GM18873 (cell line): ENCODE data around the gene GPALPP1.
"Not testable (repeated sequence)": the region's sequence is repeated elsewhere in the genome, so short reads cannot be mapped to it uniquely, and the experiment has no call there.

ENCODE experiments used
- ATAC-seq: cut with Tn5 transposase; IDR thresholded peaks from one replicate; pipeline ENCODE4 v1.9.1; 2021; ENCODE audit warnings: mild to moderate bottlenecking, moderate library complexity, moderate number of reproducible peaks; ENCODE audit not compliant: unreplicated experiment, low FRiP score

GPALPP1 gene

DNA sequence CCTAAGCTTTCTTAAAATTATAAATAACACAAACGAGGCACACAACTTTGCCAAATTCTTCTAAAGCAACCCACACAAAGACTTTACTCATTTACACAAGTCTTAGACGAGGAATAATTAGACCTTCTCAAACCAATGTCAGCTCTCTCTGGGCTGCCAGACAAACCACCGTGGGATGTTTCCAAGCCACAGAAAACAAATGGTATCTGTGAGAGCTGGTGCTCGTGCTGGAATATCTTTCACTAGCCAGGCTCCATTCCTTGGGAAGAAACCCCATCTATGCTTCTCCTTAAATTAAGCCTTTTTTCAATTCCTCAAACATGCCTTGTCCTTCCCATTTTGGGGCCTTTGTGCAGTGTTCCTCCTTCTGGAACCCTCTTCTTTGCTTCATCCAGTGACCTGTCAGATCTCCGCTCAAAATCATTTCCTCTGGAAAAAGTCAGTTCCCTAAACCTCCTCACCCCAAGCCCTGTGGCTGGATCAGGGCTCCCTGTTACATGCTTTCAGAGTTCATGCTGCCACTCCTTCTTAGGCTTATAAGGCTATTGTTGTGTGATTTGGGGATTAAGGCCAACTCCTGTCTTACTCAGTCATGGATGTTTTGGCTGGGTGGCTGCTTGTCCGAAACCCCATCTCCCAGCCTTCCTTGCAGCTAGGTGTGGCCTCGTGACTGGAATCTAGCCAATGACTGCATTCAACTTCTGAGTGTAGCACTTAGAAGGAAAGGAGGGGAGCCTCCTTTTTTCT, 66.7 kb downstream of the GPALPP1 start:
- ATAC-seq = no peak

DNA sequence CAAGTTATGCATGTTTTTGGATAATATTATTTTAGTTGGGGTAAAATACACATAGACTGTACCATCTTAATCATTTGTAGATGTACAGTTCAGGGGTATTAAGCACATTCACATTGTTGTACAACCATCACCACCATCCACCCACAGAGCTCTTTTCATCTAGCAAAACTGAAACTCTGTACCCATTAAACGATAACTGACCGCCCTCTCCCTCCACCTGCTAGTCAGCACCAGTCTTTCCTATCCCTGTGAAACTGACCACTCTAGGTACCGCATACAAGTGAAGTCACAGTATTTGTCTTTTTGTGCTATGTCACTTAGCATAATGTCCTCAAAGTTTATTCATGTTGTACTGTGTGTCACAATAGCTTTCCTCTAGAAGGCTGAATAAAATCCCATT, 70.7 kb downstream of the GPALPP1 start:
- ATAC-seq = no peak

DNA sequence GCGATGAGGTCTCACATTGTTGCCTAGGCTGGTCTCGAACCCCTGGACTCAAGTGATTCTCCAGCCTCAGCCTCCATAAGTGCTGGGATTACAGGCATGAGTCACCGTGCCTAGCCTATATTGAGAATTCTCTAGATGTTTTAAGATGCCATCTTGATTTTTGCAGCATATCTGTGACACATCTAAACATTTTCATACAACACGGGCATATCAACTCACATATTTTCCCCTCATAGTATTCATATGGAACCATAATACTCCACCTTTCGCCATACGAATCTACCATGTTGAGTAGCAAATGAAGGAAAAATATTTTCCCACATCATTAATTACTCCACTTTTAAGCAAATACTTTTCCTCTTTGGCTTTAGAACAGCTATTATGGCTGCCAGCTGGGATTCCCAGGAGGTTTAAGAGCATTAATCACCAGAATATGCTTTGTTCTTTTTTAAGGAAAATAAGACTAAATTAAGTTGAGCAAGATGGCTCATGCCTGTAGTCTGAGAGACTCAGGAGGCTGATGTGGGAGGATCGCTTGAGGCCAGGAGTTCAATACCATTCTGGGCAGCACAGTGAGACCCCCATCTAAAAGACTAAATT, 74.0 kb downstream of the GPALPP1 start:
- no peak for ATAC-seq

DNA sequence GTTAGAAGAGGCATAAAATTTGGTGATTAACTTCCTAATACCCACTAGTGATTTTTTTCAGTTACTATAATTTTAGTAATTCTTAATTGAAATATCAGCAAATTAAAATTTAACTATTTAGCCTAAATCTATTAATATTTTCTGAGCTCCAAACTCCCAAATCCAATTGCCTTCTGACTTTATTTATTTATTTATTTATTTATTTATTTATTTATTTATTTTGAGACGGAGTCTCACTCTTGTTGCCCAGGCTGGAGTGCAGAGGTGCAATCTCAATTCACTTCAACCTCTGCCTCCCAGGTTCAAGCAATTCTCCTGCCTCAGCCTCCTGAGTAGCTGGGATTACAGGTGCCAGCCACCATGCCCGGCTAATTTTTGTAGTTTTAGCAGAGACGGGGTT, 74.6 kb downstream of the GPALPP1 start:
- ATAC-seq = not testable (repeated sequence)

DNA sequence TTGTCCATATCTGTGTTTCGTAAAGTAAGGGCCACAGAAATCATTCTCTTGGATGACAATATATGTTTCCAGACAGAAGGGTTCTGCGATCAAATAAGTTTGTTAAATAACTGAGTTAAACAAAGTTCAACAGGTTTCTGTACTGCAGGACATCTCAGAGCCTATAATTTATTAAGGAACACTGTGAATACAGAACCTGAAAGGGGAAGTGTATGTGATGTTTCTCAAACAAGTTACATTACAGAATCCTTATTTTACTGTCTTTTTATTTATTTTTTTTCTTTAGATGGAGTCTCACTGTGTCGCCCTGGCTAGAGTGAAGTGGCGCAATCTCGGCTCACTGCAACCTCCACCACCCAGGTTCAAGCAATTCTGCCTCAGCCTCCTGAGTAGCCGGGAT, 75.6 kb downstream of the GPALPP1 start:
- ATAC-seq = no peak

DNA sequence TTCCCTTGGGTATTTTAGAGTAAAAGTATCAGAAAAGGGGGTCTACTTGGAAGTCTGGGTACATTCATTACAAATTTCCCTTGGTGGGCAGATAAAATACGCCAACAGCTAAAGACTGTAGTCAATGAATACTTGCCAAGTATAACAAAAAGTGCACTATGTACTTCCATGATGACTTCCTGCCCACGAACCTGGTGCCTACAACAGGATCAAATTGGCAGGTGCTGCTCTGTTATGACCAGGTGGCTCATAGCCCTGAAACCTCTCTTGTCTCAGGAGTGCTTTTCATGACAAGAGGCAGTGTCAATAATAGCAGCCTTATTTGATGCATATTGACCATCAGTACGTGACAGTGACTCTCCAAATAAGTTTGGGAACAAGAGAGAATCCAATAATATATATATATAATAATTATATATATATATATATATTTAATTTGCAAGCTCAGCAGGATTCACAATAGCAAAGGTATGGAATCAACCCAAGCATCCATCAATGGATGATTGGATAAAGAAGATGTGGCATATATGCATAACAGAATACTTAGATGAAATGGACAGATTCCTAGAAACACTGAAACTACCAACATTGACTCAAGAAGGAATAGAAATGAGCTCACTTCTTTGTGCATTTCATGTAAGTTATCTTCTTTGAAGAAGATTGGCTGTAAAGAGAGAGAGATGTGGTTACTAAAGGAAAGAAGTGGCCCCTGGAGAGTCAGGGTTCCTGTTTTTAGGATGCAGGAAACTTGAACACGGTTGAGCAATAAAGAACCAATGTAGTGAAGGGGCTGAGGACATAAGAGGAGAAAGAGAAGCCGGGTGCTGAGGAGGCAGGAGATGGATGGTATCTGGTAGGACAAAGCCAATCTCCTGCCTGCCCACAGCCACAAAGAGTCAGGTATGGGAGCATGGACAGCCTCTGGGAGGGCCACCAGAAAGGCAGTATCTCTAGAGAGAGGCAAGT, 79.0 kb downstream of the GPALPP1 start:
- no peak for ATAC-seq

DNA sequence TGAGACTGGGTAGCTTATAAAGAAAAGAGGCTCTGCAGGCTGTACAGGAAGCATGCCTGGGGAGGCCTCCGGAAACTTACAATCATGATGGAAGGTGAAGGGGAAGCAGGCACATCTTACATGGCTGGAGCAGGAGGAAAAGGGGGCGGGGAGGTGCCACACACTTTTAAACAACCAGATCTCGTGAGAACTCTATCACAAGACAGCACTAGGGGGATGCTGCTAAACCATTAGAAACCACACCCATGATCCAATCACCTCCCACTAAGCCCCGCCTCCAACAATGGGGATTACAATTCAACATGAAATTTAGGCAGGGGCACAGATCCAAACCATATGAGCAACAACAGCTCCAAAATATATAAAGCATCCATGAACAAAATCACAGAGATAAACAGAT, 84.5 kb downstream of the GPALPP1 start:
- ATAC-seq = no peak

DNA sequence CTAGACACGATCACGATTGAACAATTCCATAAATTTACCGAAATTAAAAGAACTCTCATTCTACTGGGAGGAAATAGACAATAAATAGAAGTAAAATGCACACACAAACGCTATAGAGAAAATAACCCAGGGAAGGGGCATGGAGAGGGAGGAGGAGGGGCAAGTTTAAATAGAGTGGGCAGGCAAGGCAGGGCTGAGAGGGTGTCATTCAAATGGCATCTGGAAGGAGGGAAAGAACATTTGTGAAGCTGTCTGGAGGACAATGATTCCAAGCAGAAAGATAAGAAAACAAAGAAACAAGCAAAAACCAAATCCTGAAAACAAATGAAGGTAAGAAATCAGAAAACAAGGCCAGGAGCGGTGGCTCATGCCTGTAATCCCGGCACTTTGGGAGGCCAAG, 85.4 kb downstream of the GPALPP1 start:
- no peak for ATAC-seq

DNA sequence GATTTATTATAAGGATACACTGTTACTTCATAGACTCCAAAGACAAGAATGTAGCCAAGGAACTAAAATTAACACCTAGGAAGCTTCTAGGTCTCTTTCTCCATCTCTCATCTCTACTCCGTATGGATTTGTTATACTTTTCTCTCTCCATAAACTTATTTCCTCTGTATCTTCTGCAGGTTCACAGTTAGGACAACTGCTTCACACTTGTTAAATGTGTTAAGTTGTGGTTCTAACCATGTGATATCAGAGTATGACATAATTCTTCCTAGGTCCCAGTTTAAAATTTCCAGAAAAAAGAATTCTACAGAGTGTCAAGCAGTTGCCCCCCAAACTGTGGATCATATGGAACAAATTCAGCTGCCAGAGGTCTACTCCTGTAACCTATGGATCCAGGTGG, 88.7 kb downstream of the GPALPP1 start:
- ATAC-seq = no peak
